RCC 7860 (cell line): ENCODE results near the gene MATN1.
A peak's percentile ranks its signal among the peaks of the same experiment; 100 is the strongest.

Source experiments
- DNase-seq: peaks from one replicate; pipeline ENCODE4 v3.0.0-alpha.2; 2015; ENCODE audit warnings: low spot score
- FAIRE-seq: peaks from 2 replicates; lab custom pipeline; 2012; peaks lifted over from hg19 to GRCh38; lab: Jason Lieb, UNC

Gene MATN1

DNA sequence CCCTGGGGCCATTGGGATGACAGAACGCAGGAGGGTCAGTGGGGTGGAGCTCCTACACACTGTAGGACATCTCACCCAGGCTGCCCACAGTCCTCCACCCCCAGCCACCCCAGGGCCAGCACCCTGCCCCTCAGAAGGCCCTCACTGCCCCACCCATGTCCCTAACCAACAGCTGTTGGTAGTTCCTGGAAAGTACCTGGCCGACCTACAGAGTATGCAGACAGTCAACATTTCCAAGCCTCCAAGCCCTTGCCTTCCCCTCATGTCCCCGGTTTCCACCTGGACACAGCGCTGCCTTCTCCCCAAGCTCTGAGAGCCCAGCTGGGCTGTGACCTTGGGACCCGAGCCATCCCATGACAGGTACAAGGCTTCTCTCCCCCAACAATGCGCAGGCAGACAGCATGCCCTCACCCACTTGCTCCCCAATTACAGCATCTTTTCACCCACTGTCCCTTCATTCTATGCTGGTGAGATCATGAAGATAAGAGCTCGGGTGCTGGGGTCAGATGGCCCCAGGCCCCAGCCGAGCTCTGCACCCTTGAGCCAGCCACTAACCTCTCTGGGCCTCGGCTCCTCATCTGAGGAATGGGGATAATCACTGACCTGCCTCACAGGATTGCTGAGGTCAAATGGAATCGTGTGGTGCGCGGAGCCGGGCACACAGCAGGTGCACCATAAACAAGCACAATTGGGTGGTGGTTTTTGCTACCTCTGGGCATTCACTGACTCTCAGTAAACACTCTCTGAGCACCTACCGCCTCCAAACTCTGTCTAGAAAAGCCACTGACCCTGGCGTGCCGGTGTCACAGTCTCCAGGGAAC lies 23.0 kb upstream of the MATN1 start:
- FAIRE-seq (no peak), DNase-seq (no peak)

DNA sequence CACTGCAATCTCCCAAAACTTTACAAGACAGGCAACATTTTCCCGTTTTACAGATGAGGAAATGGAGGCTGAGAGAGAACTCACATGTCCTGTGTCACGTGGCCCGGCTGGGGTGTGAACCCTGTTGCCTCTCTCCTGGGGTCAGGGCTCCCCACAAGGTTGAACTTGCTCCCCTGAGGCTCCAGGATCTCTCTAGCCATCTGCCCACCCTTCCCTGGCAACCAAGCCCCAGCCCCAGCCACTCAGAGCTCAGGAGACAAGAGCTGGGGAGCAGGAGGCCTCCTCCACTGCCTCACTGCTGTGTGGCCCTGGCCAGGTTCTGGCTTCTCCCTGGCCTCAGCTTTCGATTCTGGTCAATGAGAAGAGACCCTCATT lies 22.4 kb upstream of the MATN1 start:
- no peak for DNase-seq
- FAIRE-seq, result no peak

DNA sequence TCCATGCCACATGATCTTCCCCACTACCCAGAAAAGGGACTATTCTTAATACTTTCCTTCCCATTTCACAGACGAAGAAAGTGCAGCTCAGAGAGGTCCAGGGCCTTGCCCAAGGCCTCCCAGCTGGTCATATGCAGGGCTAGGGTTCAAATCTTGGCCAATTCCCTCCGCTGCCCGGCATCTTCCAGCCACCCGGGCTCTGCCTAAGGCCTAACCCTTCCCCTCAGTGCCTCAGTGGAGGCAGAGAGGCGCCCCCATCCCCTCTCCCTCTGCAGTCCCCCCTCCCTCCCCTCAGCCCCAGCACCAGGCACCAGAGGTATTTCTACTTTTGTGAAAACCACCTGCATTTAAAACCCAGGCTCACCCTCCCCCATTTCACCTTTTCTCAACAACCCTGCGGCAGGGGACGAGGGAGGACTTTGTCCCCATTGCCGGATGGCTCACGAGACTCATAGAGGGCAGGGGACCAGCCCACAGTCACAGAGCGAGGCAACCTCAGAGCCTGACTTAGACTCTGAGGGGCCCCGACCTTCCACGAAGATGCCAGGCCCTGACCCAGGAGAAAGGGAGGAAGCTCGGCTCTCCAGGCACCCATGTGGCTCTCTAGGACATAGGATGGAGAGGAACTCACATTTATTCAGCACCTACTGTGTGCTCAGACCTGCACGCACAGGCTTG lies 21.9 kb upstream of the MATN1 start:
- DNase-seq (no peak), FAIRE-seq (no peak)

DNA sequence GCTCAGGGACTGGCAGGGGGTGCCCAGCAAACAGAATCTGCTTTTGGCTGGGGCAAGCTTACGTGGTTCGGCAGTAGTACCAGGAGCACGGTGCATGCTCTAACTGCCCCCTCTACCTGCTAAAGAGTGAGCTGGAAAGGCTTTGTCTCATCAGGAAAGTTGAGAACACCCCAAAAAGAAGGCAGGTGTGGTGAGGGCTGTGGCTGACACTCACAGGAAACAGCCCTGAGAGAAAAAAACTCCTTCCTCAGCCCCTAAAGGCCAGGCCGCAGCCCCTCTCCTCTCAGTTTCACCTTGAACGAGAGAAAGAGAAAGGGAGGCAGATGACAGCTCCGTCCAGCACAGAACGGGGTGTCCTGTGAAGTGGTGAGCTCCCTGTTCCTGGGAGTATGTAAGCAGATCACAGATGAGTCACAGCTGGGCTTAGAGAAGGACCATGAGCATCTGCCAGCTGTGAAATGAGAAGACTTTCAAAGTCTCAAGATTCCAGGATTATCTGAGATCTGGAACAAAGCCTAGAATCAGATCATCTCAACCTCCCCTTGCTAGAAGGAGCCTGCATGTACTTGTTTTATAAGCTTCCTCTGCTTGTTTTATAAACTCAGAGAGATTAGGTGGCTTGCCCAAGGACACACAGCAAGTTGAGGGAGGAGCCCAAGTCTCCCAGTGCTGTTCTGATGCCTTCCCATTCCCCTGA lies 20.8 kb upstream of the MATN1 start:
- no peak for FAIRE-seq

DNA sequence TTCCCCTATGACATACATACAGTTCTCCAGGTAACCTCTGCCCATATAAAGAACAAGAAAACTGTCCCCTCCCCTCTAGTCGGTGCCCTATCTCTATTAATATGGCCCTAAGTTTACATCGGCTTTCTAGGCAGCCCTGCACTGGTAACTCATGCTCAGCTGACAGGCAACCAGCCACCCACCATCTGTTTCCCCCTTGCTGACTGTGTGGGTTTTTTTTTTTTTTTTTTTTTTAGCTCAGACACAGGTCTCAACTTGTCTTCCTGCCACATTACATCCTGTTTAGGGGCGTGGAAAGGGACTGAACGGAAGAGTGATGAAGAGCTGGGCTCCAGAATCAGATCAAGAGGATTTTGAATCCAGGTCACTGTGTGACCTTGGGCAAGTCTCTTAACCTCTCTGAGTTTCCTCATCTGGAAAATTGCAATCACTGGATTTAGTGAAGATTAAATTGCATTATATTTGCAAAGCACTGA lies 20.2 kb upstream of the MATN1 start:
- FAIRE-seq (no peak), DNase-seq (no peak)

More for the DNA sequence above, 20.8 kb upstream of the MATN1 start:
- no peak for DNase-seq

DNA sequence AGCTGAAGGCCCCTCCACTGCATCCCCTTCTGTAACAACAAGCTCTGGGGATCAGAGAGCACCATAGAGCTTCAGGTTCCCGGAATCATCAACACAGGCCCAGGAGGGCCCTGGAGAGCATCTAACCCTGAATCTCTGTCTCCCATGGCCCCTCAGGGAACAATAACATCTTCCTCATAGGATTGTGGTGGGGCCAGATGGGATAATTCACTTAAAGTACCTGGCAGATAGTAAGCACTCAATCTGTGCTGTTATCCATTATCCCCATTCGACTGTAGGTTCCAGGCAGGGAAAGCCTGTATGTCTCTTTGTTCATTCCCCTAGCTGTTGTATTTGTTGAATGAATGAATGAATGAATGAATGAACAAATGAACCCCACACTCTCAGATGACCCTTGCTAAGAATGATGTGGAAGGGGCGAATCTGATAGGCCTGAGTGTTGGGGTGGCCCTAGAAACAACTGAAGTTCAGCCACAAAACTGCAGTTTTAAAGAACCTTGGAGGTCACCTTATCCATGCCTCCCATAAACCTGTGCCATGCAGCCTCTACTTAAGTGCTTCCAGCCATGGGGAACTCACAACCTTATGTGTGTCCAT lies 19.7 kb upstream of the MATN1 start:
- DNase-seq, result no peak
- FAIRE-seq, result no peak

DNA sequence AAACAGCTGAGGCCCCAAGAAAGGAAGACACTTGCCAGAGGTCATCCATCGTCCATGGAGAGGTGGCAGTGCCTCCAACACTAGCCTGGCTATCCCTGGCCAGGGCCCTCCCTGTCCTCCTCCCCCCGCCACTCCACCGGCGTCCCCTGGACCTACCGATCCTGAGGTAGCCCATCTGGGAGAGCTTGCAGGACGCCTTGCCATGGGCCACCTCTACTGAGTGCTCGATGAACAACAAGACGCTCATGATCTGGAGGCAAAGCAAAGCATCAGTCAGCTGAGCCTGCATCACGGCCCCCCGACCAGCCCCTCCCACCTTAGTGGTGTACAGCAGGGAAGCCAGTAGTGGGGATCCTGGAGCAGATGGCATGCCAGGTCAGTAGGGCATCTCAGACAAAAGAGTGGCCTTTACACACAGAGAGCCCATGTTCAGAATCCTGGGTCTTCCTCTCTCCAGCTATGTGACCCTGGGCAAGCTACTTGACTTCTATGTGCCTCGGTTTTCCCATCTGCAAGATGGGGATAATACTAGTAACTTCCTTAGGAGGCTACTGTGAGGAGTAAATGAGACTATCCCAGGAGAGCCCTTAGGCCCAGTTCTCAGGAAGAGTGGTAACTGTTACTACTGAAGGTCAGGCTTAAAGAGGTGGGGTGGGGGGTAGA lies 19.0 kb upstream of the MATN1 start:
- DNase-seq, result no peak
- FAIRE-seq, result no peak

DNA sequence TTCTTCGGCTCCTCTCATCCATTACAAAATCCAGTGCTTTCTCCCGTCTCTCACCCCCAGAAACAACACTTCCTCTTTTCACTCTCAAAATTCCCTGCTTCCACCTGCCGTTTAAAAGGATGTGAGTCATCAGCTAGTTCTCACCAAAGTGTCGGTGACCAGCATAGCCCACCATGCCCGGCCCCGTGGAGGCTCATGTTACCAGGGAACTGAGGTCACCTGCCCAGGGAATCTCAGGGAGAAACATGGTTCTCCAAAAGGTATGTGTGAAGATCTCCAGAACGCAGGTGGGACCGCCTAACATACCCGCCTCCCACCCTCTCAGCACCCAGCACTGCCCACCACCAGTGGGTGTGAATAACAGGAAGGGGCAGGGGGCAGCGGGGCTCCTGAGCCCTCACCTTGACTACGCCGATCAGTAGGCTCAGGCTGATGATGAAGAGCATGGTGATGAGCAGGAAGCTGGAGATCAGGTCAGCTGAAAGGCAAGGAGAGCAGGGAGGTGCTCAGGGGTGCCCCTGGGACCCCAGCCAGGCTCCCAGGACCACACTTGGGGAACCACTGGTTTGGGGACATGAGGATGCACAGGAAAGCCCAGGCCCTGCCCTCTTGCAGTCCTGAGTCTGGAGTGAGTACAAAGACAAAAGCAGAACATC lies 18.0 kb upstream of the MATN1 start:
- DNase-seq (peak; percentile 36), FAIRE-seq (no peak)

DNA sequence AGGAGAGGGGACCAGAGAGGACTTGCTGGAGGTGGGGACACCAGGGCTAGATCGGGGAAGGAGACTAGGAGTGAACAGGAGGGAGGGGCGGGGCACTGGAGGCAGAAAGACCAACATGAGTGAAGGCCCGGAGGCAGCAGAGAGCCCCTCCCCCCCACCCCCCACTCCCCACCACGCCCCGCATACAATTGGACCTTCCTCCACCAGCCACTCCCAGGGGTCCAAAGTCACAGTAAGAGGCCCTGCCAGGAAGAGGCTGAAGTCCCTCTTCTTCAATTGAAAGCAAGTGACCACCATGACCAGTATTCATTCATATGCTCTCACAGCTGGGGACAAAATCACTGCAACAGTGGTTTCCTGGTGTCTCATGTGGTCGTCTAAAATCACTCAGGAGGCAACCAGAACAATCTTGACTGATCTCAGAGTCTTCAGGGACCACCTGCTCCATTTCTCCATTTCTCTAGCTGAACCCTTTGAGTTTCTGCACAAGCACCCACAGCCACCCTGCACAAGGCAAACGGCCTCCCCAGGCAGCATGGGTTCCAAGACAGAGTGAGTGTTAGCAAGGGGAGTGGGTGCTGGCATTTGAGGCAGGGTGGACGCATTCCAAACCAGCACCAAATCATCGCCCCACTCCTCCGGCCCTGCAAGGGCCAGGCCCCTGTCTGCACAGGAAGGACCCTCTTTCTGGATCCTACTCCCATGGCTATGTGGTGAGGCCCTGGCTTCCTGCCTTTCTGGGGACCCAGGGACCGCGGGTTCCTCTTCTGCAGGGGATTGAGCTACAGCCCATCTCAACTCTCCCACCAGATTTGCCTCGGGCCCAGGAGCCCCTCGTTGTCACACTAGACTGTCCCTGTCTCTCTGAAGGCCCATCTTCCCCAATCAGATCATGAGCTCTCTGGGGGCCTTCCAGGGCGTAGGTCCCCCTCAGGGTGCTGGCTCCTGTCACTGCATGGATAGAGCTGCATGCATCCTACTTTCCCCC lies 17.2 kb upstream of the MATN1 start:
- DNase-seq (no peak), FAIRE-seq (no peak)

DNA sequence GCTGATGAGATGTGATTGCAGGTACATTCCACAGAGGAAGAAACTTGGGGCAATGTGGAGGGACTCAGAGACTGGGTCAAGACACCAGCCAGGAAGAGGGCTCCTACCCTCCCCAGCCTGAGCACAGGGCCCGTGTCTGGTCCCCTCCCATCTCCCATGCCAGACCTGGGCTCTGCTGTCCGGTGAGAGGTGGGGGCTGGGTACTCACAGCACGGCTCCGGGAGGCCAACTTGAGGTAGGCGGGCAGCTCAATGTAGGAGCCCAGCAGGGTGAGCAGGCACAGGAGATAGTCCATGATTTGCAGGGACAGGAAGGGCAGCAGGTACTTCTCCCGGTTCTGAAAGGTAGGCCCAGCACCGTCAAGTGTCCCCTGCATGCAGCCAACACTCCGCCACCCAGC lies 16.2 kb upstream of the MATN1 start:
- FAIRE-seq (no peak), DNase-seq (no peak)

DNA sequence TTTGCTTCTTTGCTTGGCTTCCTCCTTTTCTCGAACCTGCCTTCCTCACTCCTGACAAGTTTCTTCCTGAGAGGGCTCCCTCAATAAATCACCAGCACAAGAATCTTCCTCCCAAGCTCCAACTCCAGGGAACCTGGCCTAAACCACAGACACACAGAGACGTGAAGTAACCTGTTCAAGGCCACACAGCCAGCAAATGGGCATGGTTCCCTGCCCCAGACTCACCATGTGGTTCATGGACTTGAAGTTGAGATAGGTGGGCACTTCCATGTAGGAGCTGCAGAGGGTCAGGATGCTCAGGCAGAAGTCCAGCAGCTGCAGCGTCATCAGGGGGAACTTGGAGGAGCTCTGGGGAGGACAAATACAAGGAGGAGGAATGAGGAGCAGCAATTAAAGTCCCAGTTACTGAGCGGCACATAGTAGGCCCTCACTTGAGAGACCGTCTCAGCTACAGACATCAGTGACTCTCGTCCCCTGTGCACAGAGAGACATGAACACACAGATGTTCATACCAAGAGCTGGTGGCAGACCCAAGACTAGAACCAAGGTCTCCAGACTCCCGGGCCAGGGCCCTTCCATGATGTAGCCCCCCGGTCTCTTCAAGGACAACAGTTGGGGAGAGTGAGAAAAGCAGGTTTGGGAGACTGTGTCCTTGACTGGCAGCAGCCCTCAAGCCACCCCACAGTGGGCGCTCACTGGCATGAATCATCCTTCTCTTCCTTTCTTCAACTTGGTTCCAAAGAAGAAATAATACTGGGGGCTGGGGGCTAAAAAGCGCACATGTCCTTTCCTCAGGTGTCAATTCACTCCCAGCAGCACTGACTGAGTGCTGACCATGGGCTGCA lies 15.6 kb upstream of the MATN1 start:
- DNase-seq (no peak), FAIRE-seq (no peak)

DNA sequence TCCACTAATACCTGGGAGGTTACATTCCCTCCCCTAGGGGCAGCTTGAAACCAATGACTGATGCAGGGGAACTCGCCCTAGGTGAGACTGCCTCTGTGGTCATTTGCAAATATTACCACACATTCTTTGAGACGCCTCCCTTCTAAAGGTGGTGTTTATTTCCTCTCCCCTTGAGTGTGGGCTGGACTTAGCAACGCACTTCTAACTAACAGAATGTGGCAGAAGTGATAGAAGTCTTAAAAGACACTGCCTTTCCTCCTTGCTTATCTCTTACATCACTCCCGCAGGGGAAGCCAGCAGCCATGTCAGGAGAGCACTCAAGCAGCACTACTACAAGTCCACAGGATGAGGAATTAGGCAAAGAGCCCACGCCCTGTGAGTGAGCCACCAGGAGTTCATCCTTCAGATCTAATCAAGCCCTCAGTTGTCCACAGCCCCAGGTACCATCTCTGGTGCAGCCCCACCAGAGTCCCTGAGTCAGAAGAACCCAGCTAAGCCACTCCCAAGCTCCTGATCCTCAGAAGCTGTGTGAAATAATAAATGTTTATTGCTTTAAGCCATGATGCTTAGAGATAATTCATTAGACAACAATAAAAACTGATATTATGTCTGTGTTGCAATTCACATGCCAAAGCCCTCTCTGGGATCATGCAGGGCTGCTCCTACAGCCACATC lies 14.8 kb upstream of the MATN1 start:
- DNase-seq, result no peak
- no peak for FAIRE-seq

DNA sequence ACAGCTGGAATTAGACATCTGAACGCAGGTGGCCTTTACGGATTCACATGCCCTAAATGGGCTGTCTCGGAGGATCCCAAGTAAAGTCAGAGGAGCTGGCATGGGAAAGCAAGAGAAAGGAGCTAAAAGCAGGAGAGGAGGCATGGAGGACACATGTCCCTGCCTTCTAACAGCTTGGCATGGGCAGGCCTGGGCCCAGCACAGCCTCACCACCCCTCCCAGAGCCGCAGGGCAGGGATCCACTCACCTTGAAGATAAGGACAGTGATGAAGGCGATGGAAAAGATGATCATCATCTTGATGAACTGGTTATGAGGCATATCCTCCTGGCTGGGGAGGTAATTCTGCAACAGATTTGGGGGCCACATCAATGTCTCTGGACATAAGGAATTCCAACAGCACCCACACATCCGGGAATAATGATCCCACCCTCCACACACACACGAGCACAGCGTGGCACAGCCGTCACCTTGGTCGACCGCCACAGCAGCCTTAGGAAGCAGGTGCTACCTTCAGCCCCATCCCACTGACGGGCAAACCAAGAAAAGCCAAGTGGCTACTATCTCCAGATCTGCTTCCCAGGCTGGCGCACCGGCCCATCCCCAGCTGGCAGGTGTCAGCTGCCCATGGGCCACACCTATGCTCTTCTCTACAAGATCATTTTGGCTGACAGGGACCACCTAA lies 14.1 kb upstream of the MATN1 start:
- no peak for FAIRE-seq
- DNase-seq, result no peak

DNA sequence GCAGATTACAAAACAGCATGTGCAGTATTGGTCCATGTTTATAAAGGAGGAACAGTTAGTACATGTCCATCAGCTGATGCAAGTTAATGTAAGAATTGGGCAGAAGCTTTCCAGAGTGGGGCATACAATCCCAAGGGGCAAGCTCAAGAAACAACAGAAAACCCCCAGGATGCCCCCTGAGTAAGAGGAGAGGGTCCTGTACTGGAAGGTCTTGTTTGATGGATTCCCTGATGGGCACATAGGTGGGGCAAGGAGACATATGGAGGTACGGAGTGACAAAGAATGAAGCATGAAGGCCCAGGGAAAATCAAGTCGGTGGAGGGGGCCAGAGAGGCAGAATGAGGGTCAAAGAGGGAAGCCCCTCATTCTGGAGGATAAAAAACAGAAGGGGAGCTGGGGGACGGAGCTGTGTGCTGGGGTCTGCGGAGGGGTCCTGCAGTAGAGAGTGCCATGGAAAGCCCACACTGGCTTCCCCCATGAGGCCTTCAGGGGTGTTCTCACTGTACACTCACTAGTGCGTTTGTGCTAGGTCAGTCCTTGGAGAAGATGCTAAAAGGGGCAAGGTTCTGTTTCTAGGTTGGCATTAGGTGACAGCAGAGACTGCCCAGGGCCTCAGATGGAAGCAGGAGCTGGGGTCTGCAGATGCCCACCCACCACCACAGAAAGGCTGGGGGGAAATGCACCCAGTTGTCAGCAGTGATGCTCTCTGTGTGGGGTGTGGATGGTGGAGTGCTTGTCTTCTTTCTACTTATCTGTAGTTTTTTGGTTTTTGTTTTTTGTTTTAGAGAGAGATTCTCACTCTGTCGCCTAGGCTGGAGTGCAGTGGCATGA lies 12.5 kb upstream of the MATN1 start:
- DNase-seq (no peak), FAIRE-seq (no peak)

DNA sequence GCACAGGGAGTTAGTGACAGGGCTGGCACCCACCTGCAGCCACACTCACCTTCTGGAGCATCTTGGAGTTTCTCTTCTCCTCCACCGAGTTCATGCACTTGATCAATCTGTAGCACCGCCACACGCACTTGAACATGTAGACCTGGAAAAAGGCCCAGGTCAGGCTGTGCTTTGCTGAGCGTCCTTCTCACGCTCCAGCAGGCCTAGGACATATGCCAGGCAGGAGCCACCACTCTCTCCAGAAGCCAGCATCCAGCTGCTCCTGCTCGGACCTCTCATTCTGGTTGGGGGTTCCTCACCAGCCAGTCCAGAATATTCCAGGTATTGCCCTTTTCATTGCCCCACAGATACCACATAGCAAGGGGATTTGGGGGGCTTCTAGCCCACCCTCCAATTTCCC lies 11.7 kb upstream of the MATN1 start:
- DNase-seq, result no peak
- FAIRE-seq, result no peak

DNA sequence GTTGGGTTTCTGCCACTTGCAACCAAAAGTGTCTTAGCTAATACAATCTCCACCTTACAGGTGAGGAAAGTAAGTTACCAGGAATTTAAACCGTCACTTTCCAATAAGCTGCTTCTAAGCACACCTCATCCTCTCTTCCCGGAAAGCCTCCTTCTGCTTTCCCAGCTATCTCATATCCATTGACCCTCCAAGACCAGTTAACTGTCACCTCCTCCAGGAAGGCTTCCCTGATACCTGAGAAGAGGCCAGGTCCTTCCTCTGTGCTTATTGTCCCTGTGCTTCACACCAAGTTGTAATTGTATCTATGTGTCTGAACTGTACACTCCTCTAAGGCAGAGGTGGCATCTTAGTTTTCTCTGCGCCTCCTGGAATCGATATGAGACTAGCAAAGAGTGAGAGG lies 11.2 kb upstream of the MATN1 start:
- FAIRE-seq (no peak), DNase-seq (no peak)
